WERI-Rb-1 (cell line): ENCODE results near the gene PLCH1.
"Not testable (repeated sequence)": the region's sequence is repeated elsewhere in the genome, so short reads cannot be mapped to it uniquely, and the experiment has no call there.

Source experiments
- DNase-seq: peaks from one replicate; pipeline ENCODE4 v3.0.0-alpha.2; 2020
- H3K27ac ChIP-seq: fragments of 250-450 bp; sonication (Bioruptor Pico); 2 replicates; pipeline ENCODE4 v1.5.1; 2020; ENCODE audit warnings: mild to moderate bottlenecking, moderate library complexity
- H3K27me3 ChIP-seq: fragments of 250-450 bp; sonication (Bioruptor Pico); 2 replicates; pipeline ENCODE4 v1.5.1; 2021; ENCODE audit warnings: mild to moderate bottlenecking, low read depth, moderate library complexity; ENCODE audit not compliant: insufficient read depth, severe bottlenecking
- H3K36me3 ChIP-seq: fragments of 250-450 bp; sonication (Bioruptor Pico); 2 replicates; pipeline ENCODE4 v1.5.1; 2020; ENCODE audit warnings: mild to moderate bottlenecking, moderate library complexity
- H3K4me3 ChIP-seq: 2 replicates; pipeline ENCODE4 v1.5.1; 2011; ENCODE audit warnings: low read depth, mild to moderate bottlenecking, control low read depth, low read length
- H3K9me3 ChIP-seq: fragments of 250-450 bp; sonication (Bioruptor Pico); 2 replicates; pipeline ENCODE4 v1.5.1; 2021; ENCODE audit warnings: mild to moderate bottlenecking, moderate library complexity; ENCODE audit not compliant: severe bottlenecking
- TF ChIP-seq, protein P1 (sequence below): IDR thresholded peaks from 2 replicates; pipeline ENCODE4 v1.5.1; 2011; ENCODE audit warnings: low read depth, mild to moderate bottlenecking, control low read depth, inconsistent platforms, low read length

The PLCH1 gene

DNA sequence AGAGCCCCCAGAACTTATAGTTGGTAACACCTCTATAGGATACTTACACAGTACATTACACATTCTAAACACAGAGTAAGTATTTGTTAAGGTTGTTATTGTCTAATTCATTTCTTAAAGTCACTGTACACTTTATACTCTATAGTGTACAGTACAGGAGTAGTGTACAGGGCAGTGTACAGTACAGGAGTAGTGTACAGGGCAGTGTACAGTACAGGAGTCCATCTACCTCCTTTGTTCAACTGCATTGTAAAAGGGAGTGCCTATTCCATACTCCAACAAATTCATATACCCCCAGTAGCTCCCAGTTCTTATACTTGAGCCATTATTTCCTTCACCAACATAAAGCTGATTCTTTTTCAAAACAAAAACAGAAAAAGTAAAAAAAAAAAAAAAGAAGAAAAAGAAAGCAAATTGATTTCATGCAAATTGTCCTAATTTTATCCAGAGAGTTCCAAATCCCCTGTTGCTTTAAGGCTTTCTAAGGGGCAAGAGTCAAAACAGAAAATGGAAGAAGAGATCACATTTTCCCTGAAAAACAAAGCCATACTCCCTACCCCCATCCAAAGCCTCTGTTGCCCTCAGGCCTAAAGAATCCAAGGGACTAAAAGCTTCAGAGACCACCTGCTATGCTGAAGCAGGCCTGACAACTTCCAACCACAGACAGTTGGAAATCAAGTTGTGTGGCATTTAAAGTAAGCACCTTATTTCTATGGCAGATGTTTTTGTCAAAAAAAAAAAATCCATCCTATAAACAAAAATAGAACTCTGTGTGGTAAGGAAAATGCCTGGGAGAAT, 125.6 kb downstream of the PLCH1 start:
- H3K9me3 ChIP-seq: no peaks in the 10 kb centered on the region
- TF ChIP-seq, protein P1, sequence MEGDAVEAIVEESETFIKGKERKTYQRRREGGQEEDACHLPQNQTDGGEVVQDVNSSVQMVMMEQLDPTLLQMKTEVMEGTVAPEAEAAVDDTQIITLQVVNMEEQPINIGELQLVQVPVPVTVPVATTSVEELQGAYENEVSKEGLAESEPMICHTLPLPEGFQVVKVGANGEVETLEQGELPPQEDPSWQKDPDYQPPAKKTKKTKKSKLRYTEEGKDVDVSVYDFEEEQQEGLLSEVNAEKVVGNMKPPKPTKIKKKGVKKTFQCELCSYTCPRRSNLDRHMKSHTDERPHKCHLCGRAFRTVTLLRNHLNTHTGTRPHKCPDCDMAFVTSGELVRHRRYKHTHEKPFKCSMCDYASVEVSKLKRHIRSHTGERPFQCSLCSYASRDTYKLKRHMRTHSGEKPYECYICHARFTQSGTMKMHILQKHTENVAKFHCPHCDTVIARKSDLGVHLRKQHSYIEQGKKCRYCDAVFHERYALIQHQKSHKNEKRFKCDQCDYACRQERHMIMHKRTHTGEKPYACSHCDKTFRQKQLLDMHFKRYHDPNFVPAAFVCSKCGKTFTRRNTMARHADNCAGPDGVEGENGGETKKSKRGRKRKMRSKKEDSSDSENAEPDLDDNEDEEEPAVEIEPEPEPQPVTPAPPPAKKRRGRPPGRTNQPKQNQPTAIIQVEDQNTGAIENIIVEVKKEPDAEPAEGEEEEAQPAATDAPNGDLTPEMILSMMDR: no peak
- no peak overlapping the region for H3K27ac ChIP-seq
- no peaks in the 10 kb centered on the region for H3K36me3 ChIP-seq
- no peak for DNase-seq
- no peaks in the 10 kb centered on the region for H3K27me3 ChIP-seq
- H3K4me3 ChIP-seq: no peak overlapping the region

- Histone ChIP-seq H3K27ac (no peak overlapping the region), H3K9me3 (no peaks in the 10 kb centered on the region), H3K4me3 (no peak overlapping the region), H3K27me3 (no peaks in the 10 kb centered on the region), H3K36me3 (no peaks in the 10 kb centered on the region)
- no peak for DNase-seq
- TF ChIP-seq, protein P1: no peak
Measured at GRCh38 chr3:155618543-155618942, 126.3 kb downstream of the PLCH1 start.

GRCh38 chr3:155617346-155617925, 127.4 kb downstream of the PLCH1 start:
- Histone ChIP-seq H3K36me3 (no peaks in the 10 kb centered on the region), H3K27me3 (no peaks in the 10 kb centered on the region), H3K9me3 (no peaks in the 10 kb centered on the region), H3K4me3 (no peak overlapping the region), H3K27ac (no peak overlapping the region)
- no peak for DNase-seq
- TF ChIP-seq, protein P1: no peak

- not testable (repeated sequence) for H3K27me3 ChIP-seq, H3K9me3 ChIP-seq, DNase-seq, H3K27ac ChIP-seq, H3K36me3 ChIP-seq, H3K4me3 ChIP-seq
Measured at GRCh38 chr3:155615141-155615540, 129.7 kb downstream of the PLCH1 start.

DNA sequence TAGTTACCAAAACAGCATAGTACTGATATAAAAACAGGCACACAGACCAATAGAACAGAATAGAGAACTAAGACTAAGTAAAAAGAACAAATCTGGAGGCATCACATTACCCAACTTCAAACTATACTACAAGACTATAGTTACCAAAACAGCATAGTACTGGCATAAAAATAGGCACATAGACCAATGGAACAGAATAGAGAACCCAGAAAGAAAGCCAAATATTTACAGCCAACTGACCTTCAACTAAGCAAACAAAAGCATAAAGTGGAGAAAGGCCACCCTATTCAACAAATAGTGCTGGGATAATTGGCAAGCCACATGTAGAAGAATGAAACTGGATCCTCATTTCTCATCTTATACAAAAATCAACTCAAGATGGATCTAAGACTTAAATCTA, 130.5 kb downstream of the PLCH1 start:
- not testable (repeated sequence) for H3K27me3 ChIP-seq, DNase-seq

DNA sequence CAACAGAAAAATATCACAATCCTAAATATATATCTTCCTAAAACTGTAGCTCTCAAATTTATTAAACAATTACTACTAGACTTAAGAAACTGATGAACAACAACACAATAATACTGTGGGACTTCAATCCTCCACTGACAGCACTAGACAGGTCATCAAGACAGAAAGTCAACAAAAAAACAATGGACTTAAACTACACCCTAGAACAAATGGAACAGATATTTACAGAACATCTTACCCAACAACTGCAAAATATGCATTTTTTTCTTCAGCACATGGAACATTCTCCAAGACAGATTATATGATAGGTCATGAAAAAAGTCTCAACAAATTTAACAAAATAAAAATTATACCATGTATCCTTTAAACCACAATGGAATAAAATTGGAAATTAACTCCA, 133.4 kb downstream of the PLCH1 start:
- Histone ChIP-seq H3K4me3 (no peak overlapping the region), H3K27me3 (no peaks in the 10 kb centered on the region), H3K9me3 (no peaks in the 10 kb centered on the region), H3K36me3 (no peaks in the 10 kb centered on the region), H3K27ac (no peak overlapping the region)
- TF ChIP-seq, protein P1: no peak
- DNase-seq: no peak

More for the DNA sequence above, 130.5 kb downstream of the PLCH1 start:
- not testable (repeated sequence) for H3K9me3 ChIP-seq, H3K36me3 ChIP-seq, H3K4me3 ChIP-seq, H3K27ac ChIP-seq

- H3K36me3 ChIP-seq: no peaks in the 10 kb centered on the region
- no peaks in the 10 kb centered on the region for H3K27me3 ChIP-seq
- no peaks in the 10 kb centered on the region for H3K9me3 ChIP-seq
- DNase-seq: no peak
- TF ChIP-seq, protein P1: no peak
- H3K27ac ChIP-seq: no peak overlapping the region
- H3K4me3 ChIP-seq: no peak overlapping the region
Measured at GRCh38 chr3:155609586-155609985, 135.3 kb downstream of the PLCH1 start.
